HepG2 (cell line): Measurements from ENCODE around the gene CSNK1D. TPM values are rescaled to one million over a fixed set of nuclear protein-coding genes. Genes with fewer than 3 reads are reported as not detected.
A peak's percentile ranks its signal among the peaks of the same experiment; 100 is the strongest.

Experiments used
- ATF5 ChIP-seq: sonication (generic); formaldehyde crosslinking; IDR thresholded peaks from 2 replicates; pipeline ENCODE4 v1.4.0; 2020; ENCODE audit warnings: mild to moderate bottlenecking, low read depth, missing genetic modification reagents
- ATRX ChIP-seq: sonication (generic); formaldehyde crosslinking; IDR thresholded peaks from 2 replicates; pipeline ENCODE4 v1.4.0; 2020; ENCODE audit warnings: missing genetic modification reagents, borderline replicate concordance
- CSRNP1 ChIP-seq: sonication (generic); formaldehyde crosslinking; IDR thresholded peaks from 2 replicates; pipeline ENCODE4 v1.8.1; 2023; ENCODE audit warnings: mild to moderate bottlenecking, missing genetic modification reagents
- GABPA ChIP-seq, 2 experiments: IDR thresholded peaks; 2 replicates each; pipeline ENCODE4 v1.6.1; 2011 to 2016; ENCODE audit warnings: low read depth in 2 of 2, low read length in 1 of 2, missing biosample characterization in 1 of 2, missing genetic modification characterization in 1 of 2
- HIVEP1 ChIP-seq: sonication (generic); formaldehyde crosslinking; IDR thresholded peaks from 2 replicates; pipeline ENCODE4 v1.4.0; 2020; ENCODE audit warnings: mild to moderate bottlenecking, missing genetic modification reagents
- MIXL1 ChIP-seq: IDR thresholded peaks from 2 replicates; pipeline ENCODE4 v1.6.1; 2016
- NR2C2 ChIP-seq: sonication (generic); formaldehyde crosslinking; IDR thresholded peaks from 2 replicates; pipeline ENCODE4 v1.4.0; 2020; ENCODE audit warnings: missing genetic modification reagents, mild to moderate bottlenecking, moderate library complexity, borderline replicate concordance
- SKI ChIP-seq: fragments of 450-650 bp; IDR thresholded peaks from one replicate; pipeline ENCODE4 v1.6.1; 2018; ENCODE audit warnings: mild to moderate bottlenecking; ENCODE audit not compliant: partially characterized antibody
- ZBTB38 ChIP-seq: sonication (generic); formaldehyde crosslinking; IDR thresholded peaks from 2 replicates; pipeline ENCODE4 v1.5.1; 2020; ENCODE audit warnings: mild to moderate bottlenecking, missing genetic modification reagents
- ZNF44 ChIP-seq: sonication (generic); formaldehyde crosslinking; IDR thresholded peaks from 2 replicates; pipeline ENCODE4 v1.5.1; 2020; ENCODE audit warnings: mild to moderate bottlenecking, missing genetic modification reagents
- ZNF547 ChIP-seq: sonication (generic); formaldehyde crosslinking; IDR thresholded peaks from 2 replicates; pipeline ENCODE4 v1.5.1; 2020; ENCODE audit warnings: mild to moderate bottlenecking, missing genetic modification reagents
- ZNF558 ChIP-seq: sonication (generic); formaldehyde crosslinking; IDR thresholded peaks from 2 replicates; pipeline ENCODE4 v1.9.0; 2022; ENCODE audit warnings: mild to moderate bottlenecking, missing genetic modification reagents, borderline replicate concordance
- ZNF740 ChIP-seq: sonication (generic); formaldehyde crosslinking; IDR thresholded peaks from 2 replicates; pipeline ENCODE4 v1.4.0; 2020; ENCODE audit warnings: missing genetic modification reagents
- ZNF772 ChIP-seq: sonication (generic); formaldehyde crosslinking; IDR thresholded peaks from 2 replicates; pipeline ENCODE4 v1.5.0; 2020; ENCODE audit warnings: mild to moderate bottlenecking, missing genetic modification reagents
- ZNF775 ChIP-seq: sonication (generic); formaldehyde crosslinking; IDR thresholded peaks from 2 replicates; pipeline ENCODE4 v1.4.0; 2020; ENCODE audit warnings: missing genetic modification reagents, mild to moderate bottlenecking, moderate library complexity, borderline replicate concordance
- ZNF816 ChIP-seq: sonication (generic); formaldehyde crosslinking; IDR thresholded peaks from 2 replicates; pipeline ENCODE4 v1.8.0; 2022; ENCODE audit warnings: missing genetic modification reagents, mild to moderate bottlenecking, borderline replicate concordance
- polyA plus RNA-seq, 8 experiments: library from polyadenylated mRNA; depleted of rRNA in 3 of 8; stranded (reverse) in 7 of 8; unstranded in 1 of 8; fragments of >200 nt; fragmentation: Illumina TruSeq in 4 of 8; extraction: Trizol in 4 of 8; gene quantifications; 2 replicates each; pipeline versions ENCODE4 v1.2.1 to v1.2.3, GENCODE V29; 2011 to 2016; ENCODE audit warnings: low read depth in 4 of 8, missing spikeins in 1 of 8, mixed read lengths in 1 of 8; ENCODE audit not compliant: insufficient read depth in 1 of 8
- total RNA-seq, 5 experiments: library from RNA; depleted of rRNA; stranded (reverse); fragments of >200 nt; fragmentation: Illumina TruSeq; extraction: Trizol; gene quantifications; 2 replicates each; pipeline ENCODE4 v1.2.3, GENCODE V29; 2016; ENCODE audit warnings: low read depth in 1 of 5
- TF ChIP-seq, protein P1 (sequence below), 2 experiments: sonication (generic) in 1 of 2; formaldehyde crosslinking in 1 of 2; IDR thresholded peaks; 2 replicates each; pipeline versions ENCODE4 v1.4.0 to v1.6.1; 2016 to 2020; ENCODE audit warnings: borderline replicate concordance in 1 of 2, low read depth in 1 of 2, mild to moderate bottlenecking in 1 of 2, missing genetic modification reagents in 1 of 2
- TF ChIP-seq, protein P2 (sequence below): sonication (generic); formaldehyde crosslinking; IDR thresholded peaks from 2 replicates; pipeline ENCODE4 v1.4.0; 2020; ENCODE audit warnings: missing genetic modification reagents

Gene CSNK1D
- total and polyA plus RNA-seq, 2 of the 13 experiments (the other 11 are each of a cell fraction or from before 2014, with no cell fraction given), result 31.5 to 128 TPM

DNA sequence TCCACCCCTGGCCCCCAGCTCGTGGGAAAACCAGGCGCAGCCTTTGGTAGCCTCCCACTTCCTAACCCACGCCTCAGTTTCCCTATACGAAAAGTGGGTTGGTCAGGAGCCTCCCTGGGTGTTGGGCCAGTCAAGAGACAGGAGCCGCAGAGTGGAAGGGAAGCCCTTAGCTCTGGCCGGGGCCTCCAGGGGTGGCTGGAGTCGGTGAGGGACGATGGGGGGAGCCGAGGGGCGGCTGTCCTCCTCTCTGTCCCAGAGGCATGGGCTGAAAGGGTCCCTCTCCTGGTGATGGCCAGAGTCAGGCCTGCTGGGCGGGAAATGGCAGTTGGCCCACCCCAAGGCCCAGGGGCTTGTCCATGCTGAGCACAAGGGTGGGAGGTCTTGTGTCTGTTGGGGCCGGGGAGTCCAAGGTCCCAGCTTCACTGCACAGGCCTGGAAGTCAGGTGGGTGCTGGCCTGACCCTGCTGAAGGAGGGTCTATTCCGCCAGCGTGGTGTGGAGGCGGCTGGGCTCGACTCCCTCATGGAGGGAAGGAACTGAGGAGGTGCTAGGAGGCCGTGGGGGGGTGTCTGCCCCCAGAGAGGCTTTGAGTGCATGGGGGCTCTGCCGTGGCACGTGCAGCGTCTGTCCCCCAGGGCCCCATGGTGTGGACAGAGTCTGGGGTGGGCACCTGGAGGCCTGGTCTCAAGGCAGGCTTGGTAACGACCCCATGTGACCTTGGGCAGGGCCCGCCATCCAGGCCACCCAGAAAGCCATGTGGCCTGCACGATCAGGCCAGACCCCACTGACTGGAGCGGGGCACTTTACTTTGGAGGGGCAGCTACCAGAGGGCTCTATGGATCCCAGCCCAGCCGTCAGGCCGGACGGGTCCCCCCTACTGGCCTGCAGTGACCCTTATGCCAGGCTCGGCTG is 43.5 kb downstream of the CSNK1D start (continued):
- TF ChIP-seq CSRNP1 (no peak; the same call in 1 of the 2 replicates), ZNF772 (CRISPR knock-in tag) (peak; percentile 68), NR2C2 (no peak; the same call in 1 of the 2 replicates), ZNF816 (CRISPR knock-in tag) (peak; percentile 13; the same call in 1 of the 2 replicates), ATRX (no peak), HIVEP1 (0 out of 2 replicates have a peak, but pooled peaks have one; percentile 10), ZNF775 (CRISPR knock-in tag) (0 out of 2 replicates have a peak, but pooled peaks have one; percentile 3), SKI (no peak), ZNF740 (CRISPR knock-in tag) (peak; percentile 64), GABPA (IDR thresholded peaks at IDR 0.05; ENCODE audit: low read depth, low read length) (no peak), GABPA (CRISPR knock-in tag; IDR thresholded peaks at IDR 0.05; ENCODE audit: low read depth) (no peak), ZNF558 (CRISPR knock-in tag) (peak; percentile 62), ATF5 (CRISPR knock-in tag) (0 out of 2 replicates have a peak, but pooled peaks have one; percentile 6), ZNF44 (CRISPR knock-in tag) (no peak), MIXL1 (no peak), ZBTB38 (no peak), ZNF547 (CRISPR knock-in tag) (no peak)
- TF ChIP-seq, protein P1, sequence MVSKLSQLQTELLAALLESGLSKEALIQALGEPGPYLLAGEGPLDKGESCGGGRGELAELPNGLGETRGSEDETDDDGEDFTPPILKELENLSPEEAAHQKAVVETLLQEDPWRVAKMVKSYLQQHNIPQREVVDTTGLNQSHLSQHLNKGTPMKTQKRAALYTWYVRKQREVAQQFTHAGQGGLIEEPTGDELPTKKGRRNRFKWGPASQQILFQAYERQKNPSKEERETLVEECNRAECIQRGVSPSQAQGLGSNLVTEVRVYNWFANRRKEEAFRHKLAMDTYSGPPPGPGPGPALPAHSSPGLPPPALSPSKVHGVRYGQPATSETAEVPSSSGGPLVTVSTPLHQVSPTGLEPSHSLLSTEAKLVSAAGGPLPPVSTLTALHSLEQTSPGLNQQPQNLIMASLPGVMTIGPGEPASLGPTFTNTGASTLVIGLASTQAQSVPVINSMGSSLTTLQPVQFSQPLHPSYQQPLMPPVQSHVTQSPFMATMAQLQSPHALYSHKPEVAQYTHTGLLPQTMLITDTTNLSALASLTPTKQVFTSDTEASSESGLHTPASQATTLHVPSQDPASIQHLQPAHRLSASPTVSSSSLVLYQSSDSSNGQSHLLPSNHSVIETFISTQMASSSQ (IDR thresholded peaks at IDR 0.05; ENCODE audit: low read depth), result peak; percentile 17; the same call in 1 of the 2 replicates
- TF ChIP-seq, protein P1 (CRISPR knock-in tag; IDR thresholded peaks at IDR 0.05; ENCODE audit: borderline replicate concordance), result no peak
- TF ChIP-seq, protein P2, sequence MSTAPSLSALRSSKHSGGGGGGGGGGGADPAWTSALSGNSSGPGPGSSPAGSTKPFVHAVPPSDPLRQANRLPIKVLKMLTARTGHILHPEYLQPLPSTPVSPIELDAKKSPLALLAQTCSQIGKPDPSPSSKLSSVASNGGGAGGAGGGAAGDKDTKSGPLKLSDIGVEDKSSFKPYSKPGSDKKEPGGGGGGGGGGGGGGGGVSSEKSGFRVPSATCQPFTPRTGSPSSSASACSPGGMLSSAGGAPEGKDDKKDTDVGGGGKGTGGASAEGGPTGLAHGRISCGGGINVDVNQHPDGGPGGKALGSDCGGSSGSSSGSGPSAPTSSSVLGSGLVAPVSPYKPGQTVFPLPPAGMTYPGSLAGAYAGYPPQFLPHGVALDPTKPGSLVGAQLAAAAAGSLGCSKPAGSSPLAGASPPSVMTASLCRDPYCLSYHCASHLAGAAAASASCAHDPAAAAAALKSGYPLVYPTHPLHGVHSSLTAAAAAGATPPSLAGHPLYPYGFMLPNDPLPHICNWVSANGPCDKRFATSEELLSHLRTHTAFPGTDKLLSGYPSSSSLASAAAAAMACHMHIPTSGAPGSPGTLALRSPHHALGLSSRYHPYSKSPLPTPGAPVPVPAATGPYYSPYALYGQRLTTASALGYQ (CRISPR knock-in tag), result no peak
